GM18520 (cell line): ENCODE data around the gene TBC1D21.

ENCODE experiments used
- ATAC-seq: cut with Tn5 transposase; IDR thresholded peaks from one replicate; pipeline ENCODE4 v1.9.1; 2021; ENCODE audit not compliant: unreplicated experiment

The TBC1D21 gene

GRCh38 chr15:73907035-73907408 is 33.7 kb downstream of the TBC1D21 start:
- no peak for ATAC-seq

DNA sequence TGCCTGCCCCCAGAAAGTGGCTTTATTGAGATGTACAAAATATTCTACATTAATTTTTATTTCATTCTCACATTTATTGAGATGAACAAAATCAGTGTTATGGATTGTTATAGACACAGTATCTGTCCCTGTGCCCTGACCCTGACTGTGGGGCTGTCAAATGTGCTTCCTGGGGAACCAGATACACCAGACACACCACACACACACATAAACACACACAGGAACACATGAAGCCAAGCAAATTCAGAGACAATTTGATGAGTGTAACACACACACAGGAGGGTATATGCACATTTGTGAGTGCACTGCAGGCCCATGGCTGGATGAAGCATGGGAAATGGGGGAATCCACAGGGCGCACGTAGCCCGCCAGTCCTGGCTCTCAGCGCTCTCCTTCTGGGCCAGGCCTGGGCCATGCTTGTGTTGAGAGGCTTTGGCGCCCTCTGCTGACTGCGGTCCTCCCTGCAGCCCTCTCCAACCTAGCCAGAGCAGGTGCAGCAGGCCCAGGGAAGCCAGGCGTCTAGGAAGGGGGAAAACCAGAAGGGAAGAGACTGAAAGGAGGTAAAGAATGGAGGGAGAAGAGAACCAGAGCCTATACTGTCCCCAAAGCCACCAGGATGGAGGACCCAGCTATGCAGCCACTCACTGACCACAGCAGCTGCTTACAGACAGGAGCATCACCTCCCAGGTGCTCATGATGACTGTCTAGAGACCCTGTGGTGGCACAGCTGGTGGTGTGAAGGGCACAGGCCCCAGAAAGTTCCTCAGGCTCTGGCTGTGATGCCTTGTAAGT is 34.9 kb downstream of the TBC1D21 start:
- no peak for ATAC-seq

- no peak for ATAC-seq
Observed at GRCh38 chr15:73908822-73909122, 35.4 kb downstream of the TBC1D21 start.

GRCh38 chr15:73909651-73910050 is 36.3 kb downstream of the TBC1D21 start:
- no peak for ATAC-seq

- ATAC-seq: no peak
Observed at GRCh38 chr15:73910522-73911303, 37.3 kb downstream of the TBC1D21 start.

GRCh38 chr15:73912030-73912596 is 38.7 kb downstream of the TBC1D21 start:
- no peak for ATAC-seq

GRCh38 chr15:73914145-73914544 is 40.8 kb downstream of the TBC1D21 start:
- ATAC-seq: no peak

GRCh38 chr15:73915082-73915481 is 41.7 kb downstream of the TBC1D21 start:
- ATAC-seq: no peak

DNA sequence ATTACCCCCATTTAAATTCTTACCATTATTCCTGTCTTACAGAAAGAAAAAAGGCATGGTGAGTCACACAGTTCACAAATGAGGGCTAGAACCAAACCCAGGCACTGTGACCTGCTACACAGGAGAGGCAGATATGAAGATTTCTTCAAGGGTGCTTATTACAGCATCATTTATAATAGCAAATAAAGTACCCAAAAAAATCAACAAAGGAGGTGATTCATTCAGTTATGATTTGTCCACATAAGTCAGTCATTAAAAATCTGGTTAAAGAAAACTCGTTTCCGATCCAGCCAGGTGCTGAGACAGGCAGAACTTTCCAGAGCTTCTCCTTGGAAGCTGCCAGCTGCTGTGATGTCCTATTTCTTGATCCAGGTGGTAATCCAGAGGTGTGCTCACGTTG is 45.4 kb downstream of the TBC1D21 start:
- no peak for ATAC-seq

DNA sequence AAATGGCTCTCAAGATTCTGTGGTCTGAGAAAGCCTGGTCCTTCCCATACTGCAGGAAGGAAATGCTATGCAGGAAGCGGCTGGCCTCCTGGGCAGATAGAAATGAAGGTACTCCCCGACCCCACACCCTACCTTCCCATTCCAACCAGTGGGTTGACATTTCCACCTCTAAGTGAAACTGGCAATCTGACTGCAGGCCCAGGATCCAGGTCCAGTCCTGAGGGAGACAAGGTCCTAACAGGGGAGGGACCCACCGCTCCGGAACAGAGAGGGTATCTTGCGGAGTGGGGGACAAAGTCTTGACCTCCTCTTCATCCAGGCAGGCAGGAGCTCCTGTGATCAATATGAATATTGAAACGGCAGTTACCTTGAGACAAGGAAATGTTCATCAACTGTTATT is 46.3 kb downstream of the TBC1D21 start:
- no peak for ATAC-seq

GRCh38 chr15:73921254-73921925 is 48.0 kb downstream of the TBC1D21 start:
- ATAC-seq: no peak

DNA sequence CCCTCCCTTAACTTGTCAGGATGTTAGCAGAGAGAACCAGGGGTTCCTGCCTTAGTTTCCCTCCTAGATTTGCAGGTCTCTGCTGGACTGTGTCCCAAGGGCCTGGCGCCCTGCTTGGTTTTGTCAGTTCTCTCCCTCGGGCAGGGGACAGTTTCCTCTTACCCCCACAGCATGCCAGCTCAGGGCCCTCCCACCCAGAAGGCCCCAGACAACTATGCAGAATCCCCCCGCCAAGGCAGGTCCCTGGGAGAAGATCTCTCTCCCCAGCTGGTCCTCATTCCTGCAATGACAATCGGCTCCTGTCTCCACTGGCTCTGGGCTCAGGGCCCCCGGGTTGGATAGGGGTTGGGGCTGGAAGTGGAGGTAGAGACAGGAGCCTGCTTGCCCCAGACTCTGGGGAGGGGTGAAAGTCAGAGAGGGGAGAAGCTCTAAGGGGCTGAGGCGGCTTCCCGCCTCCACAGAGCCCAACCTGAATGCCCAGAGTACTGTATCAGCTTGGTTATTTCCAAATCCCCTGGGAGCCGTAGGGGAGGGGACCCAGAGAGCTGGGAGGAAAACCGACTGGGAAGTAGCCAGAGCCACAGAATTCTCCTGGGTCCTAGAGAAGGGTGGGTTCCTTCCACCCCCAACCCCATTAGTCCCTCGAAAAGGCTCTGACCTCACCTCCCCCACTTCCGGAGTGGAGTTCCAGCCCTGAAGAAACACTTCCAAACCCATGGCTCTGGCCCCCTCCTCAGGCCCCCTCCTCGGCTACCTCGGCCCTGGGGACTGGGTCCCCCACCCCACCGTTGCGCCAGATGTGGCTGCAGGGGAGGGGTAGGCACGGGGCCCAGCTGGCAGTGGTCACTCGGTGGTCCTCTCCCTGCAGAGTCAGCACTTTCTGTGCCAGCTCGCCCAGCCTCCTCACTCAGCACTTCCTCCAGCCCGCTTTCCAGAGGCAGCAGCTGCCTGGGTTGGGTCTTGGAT is 49.1 kb downstream of the TBC1D21 start:
- ATAC-seq: no peak

DNA sequence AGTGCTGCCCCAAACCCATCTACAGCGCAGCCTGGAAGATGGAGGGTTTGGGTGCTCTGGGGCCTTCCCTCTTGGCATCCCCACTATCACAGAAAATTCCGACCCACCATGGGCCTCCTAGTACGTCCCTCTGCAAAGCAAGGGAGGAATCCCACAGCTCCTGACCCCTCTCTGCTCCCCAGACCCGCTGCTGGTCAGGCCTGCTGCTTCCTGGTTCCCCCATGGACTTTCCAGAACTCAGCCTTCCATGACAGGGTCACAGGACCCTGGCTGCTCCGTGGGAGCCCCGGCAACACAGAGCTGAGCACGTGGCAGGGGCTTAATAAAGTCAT is 49.8 kb downstream of the TBC1D21 start:
- ATAC-seq: no peak

- no peak for ATAC-seq
Observed at GRCh38 chr15:73923488-73924164, 50.3 kb downstream of the TBC1D21 start.

- ATAC-seq: no peak
Observed at GRCh38 chr15:73924171-73924921, 51.0 kb downstream of the TBC1D21 start.

GRCh38 chr15:73925848-73926218 is 52.5 kb downstream of the TBC1D21 start:
- no peak for ATAC-seq

DNA sequence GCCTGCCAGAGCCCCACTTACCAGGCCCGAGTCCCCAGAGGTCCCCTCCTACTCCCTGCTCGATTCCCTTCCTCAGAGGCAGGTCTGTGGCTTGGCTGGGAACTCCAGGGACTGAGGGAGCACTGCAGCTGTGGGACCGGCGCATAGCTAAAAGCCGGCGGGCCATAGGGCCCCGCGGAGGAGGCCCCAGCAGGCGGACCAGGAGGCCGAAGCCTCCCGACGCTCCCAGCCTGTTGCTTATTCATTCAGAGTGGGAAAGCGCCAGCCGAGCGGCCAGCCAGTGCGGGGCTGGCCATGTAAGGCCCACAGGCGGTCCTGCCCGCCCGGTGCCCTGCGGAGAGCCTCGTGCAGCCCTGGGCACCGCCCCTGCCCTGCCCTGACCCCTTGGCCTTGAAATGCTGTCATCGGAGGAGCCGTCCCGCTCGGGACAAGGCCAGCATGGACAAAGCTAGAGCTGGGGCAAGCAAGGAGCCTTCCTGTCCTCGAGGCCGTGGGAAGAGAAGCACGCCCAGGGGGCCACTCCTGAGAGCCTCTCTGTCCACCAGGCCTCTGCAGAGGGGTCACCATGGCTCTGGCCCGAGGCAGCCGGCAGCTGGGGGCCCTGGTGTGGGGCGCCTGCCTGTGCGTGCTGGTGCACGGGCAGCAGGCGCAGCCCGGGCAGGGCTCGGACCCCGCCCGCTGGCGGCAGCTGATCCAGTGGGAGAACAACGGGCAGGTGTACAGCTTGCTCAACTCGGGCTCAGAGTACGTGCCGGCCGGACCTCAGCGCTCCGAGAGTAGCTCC is 53.0 kb downstream of the TBC1D21 start, which contains the start of gene LOXL1:
Gene LOXL1, plus strand, starts transcription at position 244 of the 784 bp plus-strand sequence. Its CDS starts 322 bp downstream, at position 566.
- ATAC-seq: no peak

DNA sequence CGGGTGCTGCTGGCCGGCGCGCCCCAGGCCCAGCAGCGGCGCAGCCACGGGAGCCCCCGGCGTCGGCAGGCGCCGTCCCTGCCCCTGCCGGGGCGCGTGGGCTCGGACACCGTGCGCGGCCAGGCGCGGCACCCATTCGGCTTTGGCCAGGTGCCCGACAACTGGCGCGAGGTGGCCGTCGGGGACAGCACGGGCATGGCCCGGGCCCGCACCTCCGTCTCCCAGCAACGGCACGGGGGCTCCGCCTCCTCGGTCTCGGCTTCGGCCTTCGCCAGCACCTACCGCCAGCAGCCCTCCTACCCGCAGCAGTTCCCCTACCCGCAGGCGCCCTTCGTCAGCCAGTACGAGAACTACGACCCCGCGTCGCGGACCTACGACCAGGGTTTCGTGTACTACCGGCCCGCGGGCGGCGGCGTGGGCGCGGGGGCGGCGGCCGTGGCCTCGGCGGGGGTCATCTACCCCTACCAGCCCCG is 53.7 kb downstream of the TBC1D21 start:
- ATAC-seq: no peak
